ENCODE results near the gene VWA5A. TPM values are rescaled to one million over a fixed set of nuclear protein-coding genes. Genes with fewer than 3 reads are reported as not detected.

Gene VWA5A
- total and polyA plus RNA-seq, 9 of the 15 experiments (the other 6 are each of a cell fraction or from before 2014, with no cell fraction given) = 4.6 to 19.7 (median 6.9) TPM

- TF ChIP-seq ETS2 (tag; IDR thresholded peaks at IDR 0.05; ENCODE audit: borderline replicate concordance, poor library complexity, severe bottlenecking) = no peak
- no peak for TF ChIP-seq OTX1 (CRISPR knock-in tag; IDR thresholded peaks at IDR 0.05)
- TF ChIP-seq ZBTB7A (IDR thresholded peaks at IDR 0.05; ENCODE audit: borderline replicate concordance, control insufficient read depth, low read depth, low read length) = peak; percentile 76; the same call in 1 of the 2 replicates
- TF ChIP-seq ATF3 (IDR thresholded peaks at IDR 0.05) = 0 out of 2 replicates have a peak, but pooled peaks have one; percentile 13
- TF ChIP-seq ATF3 (CRISPR knock-in tag; conservative IDR thresholded peaks at IDR 0.05) = no peak
- peak in 1 of 2 experiments; percentile 75; a peak in 1 of 4 replicates for TF ChIP-seq SRF (CRISPR knock-in tag; IDR thresholded peaks at IDR 0.05)
- TF ChIP-seq SIN3A (IDR thresholded peaks at IDR 0.05; ENCODE audit: borderline replicate concordance in 2 of 2, control insufficient read depth in 1 of 2, low read depth in 2 of 2, low read length in 2 of 2) = 0 out of 4 replicates have a peak, but pooled peaks of 1 of the 2 experiments have one; percentile 42
- no peak for TF ChIP-seq CHD4 (IDR thresholded peaks at IDR 0.05; ENCODE audit: insufficient read depth, insufficient replicate concordance, low read depth, low read length, poor library complexity, severe bottlenecking)
- no peak for TF ChIP-seq TEAD2 (tag; IDR thresholded peaks at IDR 0.05)
- no peak for TF ChIP-seq MAFG (tag; conservative IDR thresholded peaks at IDR 0.05)
- peak; percentile 71 to 80 for TF ChIP-seq E2F6 (IDR thresholded peaks at IDR 0.05; ENCODE audit: borderline replicate concordance in 1 of 2, extremely low read depth in 1 of 2, insufficient read depth in 1 of 2, insufficient read length in 1 of 2, low read depth in 1 of 2, low read length in 1 of 2, poor library complexity in 1 of 2, severe bottlenecking in 1 of 2)
These were observed 55.7 kb downstream of the VWA5A start (continued) for GRCh38 chr11:124170801-124171586.

All from K562 (cell line).